NCI-H526 treated with DMSO at 0.1 percent for 48 hours (cell line): ENCODE data around the gene LAX1.

Experiments used
- DNase-seq: peaks from one replicate; lab custom pipeline; 2025; lab: John Stamatoyannopoulos, UW

Gene LAX1

DNA sequence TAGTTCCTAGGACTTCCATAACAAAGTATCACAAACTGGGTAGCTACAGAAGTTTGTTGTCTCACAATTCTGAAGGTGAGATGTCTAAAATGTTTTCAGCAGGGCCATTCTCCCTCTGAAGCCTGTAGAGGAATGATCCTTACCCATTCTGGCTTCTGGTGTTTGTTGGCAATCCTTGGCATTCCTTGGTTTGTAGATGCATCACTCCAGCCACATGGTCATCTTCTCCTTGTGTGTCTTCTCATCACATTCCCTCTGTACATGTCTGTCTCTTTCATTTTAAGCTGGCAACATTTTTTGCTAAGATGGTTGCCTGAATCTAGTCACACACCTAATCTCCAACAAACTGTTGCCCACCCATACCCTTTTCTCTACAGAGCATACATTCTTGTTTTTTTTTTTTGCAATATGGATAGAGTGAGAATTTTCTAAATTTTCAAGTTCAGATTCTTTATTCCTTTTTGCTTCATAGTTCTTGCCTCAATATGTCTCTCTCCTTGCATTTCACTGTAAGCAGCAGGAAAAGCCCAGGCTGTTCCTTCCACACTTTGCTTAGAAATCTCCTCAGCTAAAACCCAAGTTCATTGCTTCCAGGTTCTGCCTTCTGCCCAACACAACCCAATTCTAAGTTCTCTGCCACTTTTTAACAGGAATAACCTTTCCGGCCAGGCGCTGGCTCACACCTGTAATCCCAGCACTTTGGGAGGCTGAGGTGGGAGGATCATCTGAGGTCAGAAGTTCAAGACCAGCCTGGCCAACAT lies 48.8 kb downstream of the LAX1 start:
- no peak for DNase-seq

DNA sequence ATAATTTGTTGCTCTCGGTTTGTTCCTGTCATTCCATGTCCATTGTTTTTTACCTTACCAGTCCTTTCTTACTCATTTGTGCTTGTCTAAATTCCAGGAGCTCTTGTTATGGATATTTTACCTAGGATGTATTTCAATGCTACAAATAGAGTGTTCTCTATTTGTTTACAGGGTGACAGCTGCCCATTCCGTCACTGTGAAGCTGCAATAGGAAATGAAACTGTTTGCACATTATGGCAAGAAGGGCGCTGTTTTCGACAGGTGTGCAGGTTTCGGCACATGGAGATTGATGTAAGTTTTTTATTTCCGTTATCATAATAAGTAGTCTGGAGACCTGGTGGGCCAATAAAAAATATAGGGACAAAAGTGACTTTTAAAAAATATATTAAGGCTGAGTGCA lies 53.4 kb downstream of the LAX1 start:
- DNase-seq, result no peak

DNA sequence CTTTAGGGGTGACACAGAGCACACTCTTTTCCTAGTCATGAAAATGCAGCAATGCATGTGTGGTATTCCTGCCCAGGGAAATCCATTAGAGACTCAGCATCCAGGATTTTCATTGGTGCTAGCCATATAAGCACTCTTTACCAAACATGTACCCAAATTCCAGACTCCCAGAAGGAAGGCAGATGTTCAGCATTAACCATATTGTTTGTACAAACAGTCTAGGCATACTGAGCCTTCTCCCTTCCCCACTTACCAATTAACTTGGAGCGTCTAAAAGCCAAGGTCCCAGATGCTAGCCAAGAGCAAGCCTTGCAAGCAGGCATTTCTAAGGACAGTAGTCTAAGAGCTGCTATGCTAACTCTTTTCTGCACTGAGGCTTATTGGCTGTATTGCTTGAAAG lies 58.3 kb downstream of the LAX1 start:
- no peak for DNase-seq
